Measurements from ENCODE around the gene YBX3. TPM values are rescaled to one million over a fixed set of nuclear protein-coding genes. Genes with fewer than 3 reads are reported as not detected.

The YBX3 gene
- total and polyA plus RNA-seq, 2 donors (not counting 1 experiment from before 2014, with no cell fraction given), result 60.8 to 191 TPM

DNA sequence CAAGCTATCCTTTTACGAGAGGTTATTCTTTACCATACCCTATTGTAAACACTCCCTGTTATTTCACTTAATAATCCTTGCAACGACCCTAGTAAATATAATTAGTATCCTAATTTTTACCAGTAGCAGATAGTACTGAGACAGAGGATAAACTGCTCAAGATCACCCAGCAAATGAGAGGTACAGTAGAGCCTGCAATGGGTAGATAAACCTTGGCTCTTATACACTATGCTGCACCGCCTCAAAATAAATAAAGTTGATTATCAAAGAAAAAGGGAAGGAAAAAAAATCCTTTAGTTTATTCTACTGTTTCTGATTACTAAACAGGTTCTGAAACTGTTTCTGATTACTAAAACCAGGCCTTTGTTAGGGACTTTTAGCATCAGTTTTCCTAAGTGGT lies 22.5 kb downstream of the YBX3 start:
- H3K4me3 ChIP-seq (ENCODE audit: control extremely low read depth in 1 of 5, extremely low read depth in 1 of 5, insufficient read depth in 1 of 5, low read depth in 2 of 5, low read length in 4 of 5), result no peak overlapping the region
- no peaks in the 10 kb centered on the region for H3K79me2 ChIP-seq (ENCODE audit: control insufficient read depth, insufficient read depth, low read length)
- peaks cover 10 to 22% of the 10 kb centered on the region in 2 experiments for H3K36me3 ChIP-seq (replicated peaks in 1 of 2; ENCODE audit: control extremely low read depth in 1 of 2, control insufficient read depth in 1 of 2, extremely low read depth in 1 of 2, insufficient read depth in 2 of 2, low read length in 1 of 2)
- Mint-ChIP-seq H3K4me3 (no peak overlapping the region), H3K27me3 (no peaks in the 10 kb centered on the region), H3K4me1 (peaks cover 5% of the 10 kb centered on the region), H3K27ac (no peak overlapping the region), H3K9me3 (ENCODE audit: insufficient read depth) (no peaks in the 10 kb centered on the region)
- ChIA-PET POLR2A (interaction anchor here (0.6 kb wide), 1 partner anchor 458 kb away, joined by 3 read pairs; no protein-coding TSS in a partner anchor), CTCF (no interaction called here)
- TF ChIP-seq, protein P1, sequence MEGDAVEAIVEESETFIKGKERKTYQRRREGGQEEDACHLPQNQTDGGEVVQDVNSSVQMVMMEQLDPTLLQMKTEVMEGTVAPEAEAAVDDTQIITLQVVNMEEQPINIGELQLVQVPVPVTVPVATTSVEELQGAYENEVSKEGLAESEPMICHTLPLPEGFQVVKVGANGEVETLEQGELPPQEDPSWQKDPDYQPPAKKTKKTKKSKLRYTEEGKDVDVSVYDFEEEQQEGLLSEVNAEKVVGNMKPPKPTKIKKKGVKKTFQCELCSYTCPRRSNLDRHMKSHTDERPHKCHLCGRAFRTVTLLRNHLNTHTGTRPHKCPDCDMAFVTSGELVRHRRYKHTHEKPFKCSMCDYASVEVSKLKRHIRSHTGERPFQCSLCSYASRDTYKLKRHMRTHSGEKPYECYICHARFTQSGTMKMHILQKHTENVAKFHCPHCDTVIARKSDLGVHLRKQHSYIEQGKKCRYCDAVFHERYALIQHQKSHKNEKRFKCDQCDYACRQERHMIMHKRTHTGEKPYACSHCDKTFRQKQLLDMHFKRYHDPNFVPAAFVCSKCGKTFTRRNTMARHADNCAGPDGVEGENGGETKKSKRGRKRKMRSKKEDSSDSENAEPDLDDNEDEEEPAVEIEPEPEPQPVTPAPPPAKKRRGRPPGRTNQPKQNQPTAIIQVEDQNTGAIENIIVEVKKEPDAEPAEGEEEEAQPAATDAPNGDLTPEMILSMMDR (IDR thresholded peaks at IDR 0.05), result no peak
- TF ChIP-seq EZH2 (IDR thresholded peaks at IDR 0.05; ENCODE audit: borderline replicate concordance, insufficient read depth, low read depth, low read length, poor library complexity, severe bottlenecking), result no peak
- H3K4me2 ChIP-seq (replicated peaks; ENCODE audit: low read depth, low read length, poor library complexity, severe bottlenecking), result no peak overlapping the region
- H4K20me1 ChIP-seq (ENCODE audit: control insufficient read depth, insufficient read depth, low read length, poor library complexity, severe bottlenecking), result no peaks in the 10 kb centered on the region
- no peak overlapping the region for H3K9ac ChIP-seq (ENCODE audit: low read length)
- no peak overlapping the region for H2AFZ ChIP-seq (ENCODE audit: insufficient read depth, low read depth, low read length, poor library complexity, severe bottlenecking)
- ATAC-seq (ENCODE audit: low read depth), result no peak
- no peaks in the 10 kb centered on the region for H3K4me1 ChIP-seq (ENCODE audit: control insufficient read depth in 2 of 2, insufficient read depth in 2 of 2, low read length in 2 of 2)
- H3K27ac ChIP-seq (ENCODE audit: low read length in 2 of 2), result no peak overlapping the region
- H3K9me3 ChIP-seq (ENCODE audit: control extremely low read depth in 1 of 3, control insufficient read depth in 2 of 3, insufficient read depth in 1 of 3, low read length in 2 of 3), result no peaks in the 10 kb centered on the region
- no peaks in the 10 kb centered on the region for H3K27me3 ChIP-seq (replicated peaks in 1 of 4; ENCODE audit: control extremely low read depth in 1 of 4, control insufficient read depth in 3 of 4, insufficient read depth in 4 of 4, low read length in 3 of 4)
- no peak for DNase-seq
- intact Hi-C loops (cut with micrococcal nuclease), result no loop called here
- WGBS (ENCODE audit: insufficient coverage), result no CpG with 5 or more reads among the region's 3 CpGs

DNA sequence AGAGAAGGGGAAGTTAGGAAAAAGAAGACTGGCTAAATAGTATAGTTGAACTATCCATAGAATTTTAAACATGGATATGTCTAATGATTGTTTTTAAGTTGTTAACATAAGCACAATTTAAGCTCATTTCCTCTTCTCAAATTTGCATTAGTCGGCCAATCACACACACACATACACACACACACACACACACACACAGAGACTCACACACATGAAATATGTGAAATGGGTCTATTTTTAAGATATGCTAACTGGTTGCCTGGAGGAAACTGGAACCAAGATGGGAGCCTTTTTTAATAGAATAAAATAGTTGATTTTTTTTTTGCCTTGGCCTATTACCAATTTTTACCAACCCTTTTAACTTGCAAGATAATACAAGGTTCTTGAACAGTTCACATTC lies 25.3 kb downstream of the YBX3 start:
- no peaks in the 10 kb centered on the region for H3K27me3 ChIP-seq (replicated peaks in 1 of 4; ENCODE audit: control extremely low read depth in 1 of 4, control insufficient read depth in 3 of 4, insufficient read depth in 4 of 4, low read length in 3 of 4)
- H3K27ac ChIP-seq (ENCODE audit: low read length in 2 of 2), result no peak overlapping the region
- no peak overlapping the region for H3K4me2 ChIP-seq (replicated peaks; ENCODE audit: low read depth, low read length, poor library complexity, severe bottlenecking)
- no peaks in the 10 kb centered on the region for H4K20me1 ChIP-seq (ENCODE audit: control insufficient read depth, insufficient read depth, low read length, poor library complexity, severe bottlenecking)
- H3K4me1 ChIP-seq (ENCODE audit: control insufficient read depth in 2 of 2, insufficient read depth in 2 of 2, low read length in 2 of 2), result no peaks in the 10 kb centered on the region
- Mint-ChIP-seq H3K4me1 (peaks cover 5% of the 10 kb centered on the region), H3K27me3 (no peaks in the 10 kb centered on the region), H3K9me3 (ENCODE audit: insufficient read depth) (no peaks in the 10 kb centered on the region), H3K4me3 (no peak overlapping the region), H3K27ac (no peak overlapping the region)
- no peak overlapping the region for H2AFZ ChIP-seq (ENCODE audit: insufficient read depth, low read depth, low read length, poor library complexity, severe bottlenecking)
- intact Hi-C loops (cut with micrococcal nuclease), result no loop called here
- no peak for DNase-seq
- no peak overlapping the region for H3K4me3 ChIP-seq (ENCODE audit: control extremely low read depth in 1 of 5, extremely low read depth in 1 of 5, insufficient read depth in 1 of 5, low read depth in 2 of 5, low read length in 4 of 5)
- no peak for ATAC-seq (ENCODE audit: low read depth)
- TF ChIP-seq, protein P1 (IDR thresholded peaks at IDR 0.05), result no peak
- no peak for TF ChIP-seq EZH2 (IDR thresholded peaks at IDR 0.05; ENCODE audit: borderline replicate concordance, insufficient read depth, low read depth, low read length, poor library complexity, severe bottlenecking)
- peaks cover 2 to 17% of the 10 kb centered on the region in 2 experiments for H3K36me3 ChIP-seq (replicated peaks in 1 of 2; ENCODE audit: control extremely low read depth in 1 of 2, control insufficient read depth in 1 of 2, extremely low read depth in 1 of 2, insufficient read depth in 2 of 2, low read length in 1 of 2)
- no peaks in the 10 kb centered on the region for H3K9me3 ChIP-seq (ENCODE audit: control extremely low read depth in 1 of 3, control insufficient read depth in 2 of 3, insufficient read depth in 1 of 3, low read length in 2 of 3)
- CTCF ChIA-PET, result no interaction called here
- POLR2A ChIA-PET, result no interaction called here
- no peaks in the 10 kb centered on the region for H3K79me2 ChIP-seq (ENCODE audit: control insufficient read depth, insufficient read depth, low read length)
- no peak overlapping the region for H3K9ac ChIP-seq (ENCODE audit: low read length)
- no CpG with 5 or more reads among the region's 1 CpG for WGBS (ENCODE audit: insufficient coverage)
